Gastroesophageal sphincter (tissue), 4 donors: Measurements from ENCODE around the gene AUNIP. TPM values are rescaled to one million over a fixed set of nuclear protein-coding genes. Genes with fewer than 3 reads are reported as not detected.

Experiments used
- ATAC-seq: fragments of 150-250 bp; one replicate; pipeline ENCODE4 v1.9.1; 2016; ENCODE audit warnings: mild to moderate bottlenecking, moderate library complexity
- H3K27ac ChIP-seq, 4 donors: fragments of 200-600 bp; sonication (generic) in 3 of 4; 1 replicate in 3 of 4; 2 replicates in 1 of 4; pipeline ENCODE4 v1.5.1; 2016 to 2019
- H3K27me3 ChIP-seq: fragments of 200-600 bp; sonication (generic); one replicate; pipeline ENCODE4 v1.5.1; 2019
- H3K36me3 ChIP-seq, 2 donors: fragments of 200-600 bp; sonication (generic); one replicate each; pipeline ENCODE4 v1.5.1; 2019; ENCODE audit warnings: control low read depth in 1 of 2
- H3K4me1 ChIP-seq, 3 donors: fragments of 200-600 bp; sonication (generic); 1 replicate in 2 of 3; 2 replicates in 1 of 3; pipeline ENCODE4 v1.5.1; 2016 to 2019; ENCODE audit warnings: control low read depth in 2 of 3
- H3K4me3 ChIP-seq, 2 donors: fragments of 200-600 bp; sonication (generic); one replicate each; pipeline ENCODE4 v1.5.1; 2019; ENCODE audit warnings: mild to moderate bottlenecking in 1 of 2, moderate library complexity in 1 of 2
- H3K9me3 ChIP-seq, 3 donors: fragments of 200-600 bp; sonication (generic); one replicate each; pipeline ENCODE4 v1.5.1; 2017 to 2019; ENCODE audit warnings: control low read depth in 2 of 3
- CTCF ChIP-seq, 4 experiments: fragments of 200-600 bp in 2 of 4; fragments of 450-650 bp in 2 of 4; sonication (generic) in 1 of 4; IDR thresholded peaks; one replicate each; pipeline ENCODE4 v1.5.1; 2017 to 2019; ENCODE audit warnings: antibody characterized with exemption in 4 of 4, mild to moderate bottlenecking in 2 of 4, moderate library complexity in 2 of 4
- EP300 ChIP-seq: sonication (generic); formaldehyde crosslinking; IDR thresholded peaks from one replicate; pipeline ENCODE4 v1.6.1; 2017; ENCODE audit warnings: antibody characterized with exemption, mild to moderate bottlenecking
- POLR2A ChIP-seq, 2 donors: fragments of 450-650 bp; IDR thresholded peaks; one replicate each; pipeline ENCODE4 v1.6.1; 2017; ENCODE audit warnings: antibody characterized with exemption in 2 of 2, mild to moderate bottlenecking in 2 of 2, moderate library complexity in 1 of 2
- POLR2AphosphoS5 ChIP-seq: sonication (generic); formaldehyde crosslinking; IDR thresholded peaks from one replicate; pipeline ENCODE4 v1.6.1; 2017; ENCODE audit warnings: antibody characterized with exemption
- WGBS, 2 donors: methylation state at CpG; one replicate each; pipeline ENCODE4 v1.1.5; 2018; ENCODE audit warnings: low coverage in 1 of 2; 5-methylcytosine and 5-hydroxymethylcytosine counted together
- total RNA-seq, 4 donors: library from RNA; depleted of rRNA; stranded (reverse); fragments of >200 nt; gene quantifications; one replicate each; pipeline ENCODE4 v1.1.0, GENCODE V29; 2016

Gene AUNIP
- total RNA-seq, 4 donors from 2014 or later, result 0.52 to 1.1 TPM; not detected in 2

GRCh38 chr1:25817840-25818501 is 41.3 kb downstream of the AUNIP start:
- Histone ChIP-seq H3K4me3 (no peak overlapping the region), H3K36me3 (peaks cover 0 to 42% of the 10 kb centered on the region in 2 donors), H3K27me3 (no peaks in the 10 kb centered on the region), H3K27ac (peak overlapping the region in 1 of 4 donors; percentile 0), H3K9me3 (no peaks in the 10 kb centered on the region), H3K4me1 (peaks cover 0 to 40% (median 26%) of the 10 kb centered on the region in 3 donors)
- ATAC-seq, result no peak
- WGBS, 2 donors, result 34 to 37% methylated on average over 4 to 5 of the region's 8 CpGs
- TF ChIP-seq CTCF (IDR thresholded peaks at IDR 0.05) (no peak), EP300 (no peak), POLR2AphosphoS5 (no peak), POLR2A (IDR thresholded peaks at IDR 0.05) (no peak)

- no peaks in the 10 kb centered on the region for H3K9me3 ChIP-seq
- WGBS, 2 donors, result 83 to 84% methylated on average over 5 to 6 of the region's 15 CpGs
- H3K27ac ChIP-seq, result no peak overlapping the region
- no peak for ATAC-seq
- peaks cover 0 to 25% (median 17%) of the 10 kb centered on the region in 3 donors for H3K4me1 ChIP-seq
- H3K4me3 ChIP-seq, result no peak overlapping the region
- H3K36me3 ChIP-seq, result peaks cover 0 to 56% of the 10 kb centered on the region in 2 donors
- no peaks in the 10 kb centered on the region for H3K27me3 ChIP-seq
- TF ChIP-seq POLR2A (IDR thresholded peaks at IDR 0.05), result no peak
- TF ChIP-seq EP300, result no peak
- TF ChIP-seq POLR2AphosphoS5, result no peak
- TF ChIP-seq CTCF (IDR thresholded peaks at IDR 0.05), result no peak
Measured at GRCh38 chr1:25816112-25816718, 43.0 kb downstream of the AUNIP start.

DNA sequence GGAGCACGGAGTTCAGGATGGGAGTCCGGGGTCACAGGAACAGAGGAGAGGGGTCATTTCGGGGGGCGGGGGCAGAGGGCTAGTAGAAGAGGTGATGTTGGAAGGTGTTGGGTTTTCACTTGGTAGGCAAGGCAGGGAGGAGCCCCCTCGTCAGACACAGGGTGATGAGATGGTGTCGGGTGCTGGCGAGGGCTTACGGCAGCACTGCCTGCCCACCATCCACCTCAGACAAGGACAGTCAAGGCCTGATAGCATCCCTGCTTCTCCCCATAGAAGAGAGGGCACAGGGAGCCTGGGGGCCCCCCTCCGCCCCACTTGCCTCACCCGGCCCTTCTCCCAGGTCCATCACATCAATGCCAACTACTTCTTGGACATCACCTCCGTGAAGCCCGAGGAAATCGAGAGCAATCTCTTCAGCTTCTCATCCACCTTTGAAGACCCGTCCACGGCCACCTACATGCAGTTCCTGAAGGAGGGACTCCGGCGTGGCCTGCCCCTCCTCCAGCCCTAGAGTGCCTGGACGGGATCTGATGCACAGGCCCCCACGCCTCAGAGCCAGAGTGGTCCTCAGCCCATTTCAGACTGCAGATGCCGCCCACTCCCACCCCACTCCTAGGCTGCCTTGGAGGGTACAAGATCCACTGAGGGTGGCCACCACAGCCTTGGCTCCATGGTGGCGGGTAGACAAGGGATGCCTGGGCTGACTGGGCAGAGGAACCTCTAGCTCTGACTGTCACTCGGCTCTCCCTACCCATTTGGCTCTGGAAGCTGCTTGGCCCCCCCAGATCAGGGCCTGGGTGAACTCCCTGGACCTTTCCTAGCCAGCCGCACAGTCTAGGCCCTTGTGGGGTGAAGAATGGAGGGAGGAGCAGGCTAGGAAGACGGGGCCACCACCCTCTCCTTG is 43.8 kb downstream of the AUNIP start:
- no peaks in the 10 kb centered on the region for H3K27me3 ChIP-seq
- TF ChIP-seq POLR2A (IDR thresholded peaks at IDR 0.05) (no peak), POLR2AphosphoS5 (no peak), CTCF (IDR thresholded peaks at IDR 0.05) (no peak), EP300 (no peak)
- ATAC-seq, result no peak
- no peak overlapping the region for H3K4me3 ChIP-seq
- H3K4me1 ChIP-seq, result peaks cover 0 to 25% (median 20%) of the 10 kb centered on the region in 3 donors
- no peaks in the 10 kb centered on the region for H3K9me3 ChIP-seq
- H3K27ac ChIP-seq, result no peak overlapping the region
- 75 to 94% methylated on average over 3 to 15 of the region's 24 CpGs for WGBS, 2 donors
- H3K36me3 ChIP-seq, result peaks cover 0 to 63% of the 10 kb centered on the region in 2 donors

GRCh38 chr1:25814549-25815087 is 44.6 kb downstream of the AUNIP start:
- peaks cover 0 to 72% of the 10 kb centered on the region in 2 donors for H3K36me3 ChIP-seq
- peaks cover 0 to 29% (median 23%) of the 10 kb centered on the region in 3 donors for H3K4me1 ChIP-seq
- TF ChIP-seq CTCF (IDR thresholded peaks at IDR 0.05) (no peak), POLR2A (IDR thresholded peaks at IDR 0.05) (no peak), EP300 (no peak), POLR2AphosphoS5 (no peak)
- WGBS, 2 donors, result 72 to 100% methylated on average over 1 to 5 of the region's 7 CpGs
- H3K27me3 ChIP-seq, result no peaks in the 10 kb centered on the region
- no peak overlapping the region for H3K4me3 ChIP-seq
- no peak for ATAC-seq
- H3K9me3 ChIP-seq, result no peaks in the 10 kb centered on the region
- no peak overlapping the region for H3K27ac ChIP-seq
